HepG2 (cell line): ENCODE measurements around the gene MAN1A1.

ENCODE experiments used
- CTCF ChIP-seq: sonication (generic); formaldehyde crosslinking; IDR thresholded peaks from 2 replicates; pipeline ENCODE4 v1.5.0; 2020; ENCODE audit warnings: mild to moderate bottlenecking, missing genetic modification reagents, moderate library complexity
- HNRNPK ChIP-seq: fragments of 200-400 bp; formaldehyde crosslinking; IDR thresholded peaks from 2 replicates; pipeline ENCODE4 v1.6.1; 2018; ENCODE audit warnings: low read length, low read depth, moderate library complexity, mild to moderate bottlenecking; ENCODE audit not compliant: poor library complexity, severe bottlenecking
- MXI1 ChIP-seq: IDR thresholded peaks from 3 replicates; pipeline ENCODE4 v1.6.1; 2012; ENCODE audit warnings: low read depth, low read length, inconsistent platforms, borderline replicate concordance
- NFIC ChIP-seq: IDR thresholded peaks from 2 replicates; pipeline ENCODE4 v1.6.1; 2012; ENCODE audit warnings: mild to moderate bottlenecking, low read length, inconsistent platforms
- PAXIP1 ChIP-seq: sonication (generic); formaldehyde crosslinking; conservative IDR thresholded peaks from 2 replicates; pipeline ENCODE4 v1.4.0; 2020; ENCODE audit warnings: mild to moderate bottlenecking, missing genetic modification reagents, moderate library complexity
- PHB2 ChIP-seq: fragments of 450-650 bp; IDR thresholded peaks from 2 replicates; pipeline ENCODE4 v1.6.1; 2018; ENCODE audit not compliant: partially characterized antibody
- POLR2AphosphoS5 ChIP-seq: IDR thresholded peaks from 2 replicates; pipeline ENCODE4 v1.6.1; 2012; ENCODE audit warnings: low read depth, low read length
- SP4 ChIP-seq: sonication (generic); formaldehyde crosslinking; IDR thresholded peaks from 2 replicates; pipeline ENCODE4 v1.8.1; 2023; ENCODE audit warnings: mild to moderate bottlenecking, missing genetic modification reagents
- YY1 ChIP-seq: IDR thresholded peaks from 2 replicates; pipeline ENCODE4 v1.6.1; 2011; ENCODE audit warnings: low read length, low read depth, moderate library complexity, mild to moderate bottlenecking; ENCODE audit not compliant: insufficient read depth, insufficient replicate concordance
- ZBTB33 ChIP-seq: sonication (generic); formaldehyde crosslinking; IDR thresholded peaks from 2 replicates; pipeline ENCODE4 v1.4.0; 2020; ENCODE audit warnings: missing genetic modification reagents
- ZNF333 ChIP-seq: sonication (generic); formaldehyde crosslinking; IDR thresholded peaks from 2 replicates; pipeline ENCODE4 v1.4.0; 2020; ENCODE audit warnings: mild to moderate bottlenecking, missing genetic modification reagents, borderline replicate concordance
- ZNF501 ChIP-seq: sonication (generic); formaldehyde crosslinking; IDR thresholded peaks from 2 replicates; pipeline ENCODE4 v1.5.1; 2020; ENCODE audit warnings: mild to moderate bottlenecking, moderate library complexity, missing genetic modification reagents
- ZNF569 ChIP-seq: sonication (generic); formaldehyde crosslinking; IDR thresholded peaks from 2 replicates; pipeline ENCODE4 v1.5.0; 2020; ENCODE audit warnings: mild to moderate bottlenecking, missing genetic modification reagents, moderate library complexity, borderline replicate concordance

- no peak for TF ChIP-seq YY1
- no peak for TF ChIP-seq ZNF569 (CRISPR knock-in tag)
- TF ChIP-seq CTCF: no peak
- no peak for TF ChIP-seq MXI1
- no peak for TF ChIP-seq POLR2AphosphoS5
- no peak for TF ChIP-seq ZNF501 (CRISPR knock-in tag)
- no peak for TF ChIP-seq NFIC
- TF ChIP-seq SP4: no peak
- no peak for TF ChIP-seq ZNF333 (CRISPR knock-in tag)
- no peak for TF ChIP-seq PAXIP1
- no peak for TF ChIP-seq PHB2
- TF ChIP-seq ZBTB33 (CRISPR knock-in tag): no peak
- TF ChIP-seq HNRNPK: no peak
Measured at GRCh38 chr6:119307056-119307455, 42.5 kb downstream of the MAN1A1 start.
